ENCODE measurements around the gene PRKCQ.

The PRKCQ gene

GRCh38 chr10:6409971-6410643, 170.0 kb downstream of the PRKCQ start:
- Mint-ChIP-seq H3K27me3 (ENCODE audit: low read depth) (peaks cover 15% of the 10 kb centered on the region), H3K27ac (peak overlapping the region; percentile 36 to 91 (median 84)), H3K4me3 (no peak overlapping the region), H3K36me3 (ENCODE audit: low read depth) (no peaks in the 10 kb centered on the region), H3K9me3 (no peaks in the 10 kb centered on the region), H3K4me1 (peaks cover 16% of the 10 kb centered on the region)
- TF ChIP-seq CTCF (IDR thresholded peaks at IDR 0.05; ENCODE audit: unreplicated experiment in 3 of 3): no peak

- peak overlapping the region in 1 of 3 experiments; percentile 5 for H3K27ac Mint-ChIP-seq
- H3K36me3 Mint-ChIP-seq (ENCODE audit: low read depth): no peaks in the 10 kb centered on the region
- no peaks in the 10 kb centered on the region for H3K9me3 Mint-ChIP-seq
- TF ChIP-seq CTCF (IDR thresholded peaks at IDR 0.05; ENCODE audit: unreplicated experiment in 3 of 3): peak in 1 of 3 experiments; percentile 24
- H3K27me3 Mint-ChIP-seq (ENCODE audit: low read depth): peaks cover 10% of the 10 kb centered on the region
- no peak overlapping the region for H3K4me3 Mint-ChIP-seq
- H3K4me1 Mint-ChIP-seq: peaks cover 16% of the 10 kb centered on the region
Measured at GRCh38 chr10:6408799-6409198, 171.3 kb downstream of the PRKCQ start.

- Mint-ChIP-seq H3K9me3 (no peaks in the 10 kb centered on the region), H3K27me3 (ENCODE audit: low read depth) (peaks cover 12% of the 10 kb centered on the region), H3K36me3 (ENCODE audit: low read depth) (no peaks in the 10 kb centered on the region), H3K4me1 (peaks cover 16% of the 10 kb centered on the region), H3K27ac (no peak overlapping the region), H3K4me3 (no peak overlapping the region)
- TF ChIP-seq CTCF (IDR thresholded peaks at IDR 0.05; ENCODE audit: unreplicated experiment in 3 of 3): no peak
Measured at GRCh38 chr10:6407034-6407721, 172.9 kb downstream of the PRKCQ start.

GRCh38 chr10:6406220-6407033, 173.6 kb downstream of the PRKCQ start:
- Mint-ChIP-seq H3K4me3 (no peak overlapping the region), H3K36me3 (ENCODE audit: low read depth) (no peaks in the 10 kb centered on the region), H3K9me3 (no peaks in the 10 kb centered on the region), H3K27ac (no peak overlapping the region), H3K27me3 (ENCODE audit: low read depth) (peaks cover 18% of the 10 kb centered on the region), H3K4me1 (peaks cover 24% of the 10 kb centered on the region)
- TF ChIP-seq CTCF (IDR thresholded peaks at IDR 0.05; ENCODE audit: unreplicated experiment in 3 of 3): peak; percentile 37 to 45 (median 43)

GRCh38 chr10:6405713-6406112, 174.4 kb downstream of the PRKCQ start:
- TF ChIP-seq CTCF (IDR thresholded peaks at IDR 0.05; ENCODE audit: unreplicated experiment in 3 of 3): no peak
- Mint-ChIP-seq H3K27ac (no peak overlapping the region), H3K4me3 (no peak overlapping the region), H3K4me1 (peaks cover 24% of the 10 kb centered on the region), H3K9me3 (no peaks in the 10 kb centered on the region), H3K27me3 (ENCODE audit: low read depth) (peaks cover 18% of the 10 kb centered on the region), H3K36me3 (ENCODE audit: low read depth) (no peaks in the 10 kb centered on the region)
